HTERT RPE-1 (cell line): ENCODE results near the gene IFI27L1.

Experiments
- in situ Hi-C: fragments of 300-500 bp; cut with MboI; formaldehyde crosslinking; loops from 4 replicates; pipeline ENCODE4 v1.14.3; 2020; ENCODE audit warnings: low sequenced_read_pairs

IFI27L1 gene

GRCh38 chr14:94129758-94130414, 48.8 kb downstream of the IFI27L1 start:
- in situ Hi-C loops, result no loop called here

GRCh38 chr14:94132285-94132887, 51.3 kb downstream of the IFI27L1 start:
- in situ Hi-C loops, result no loop called here

GRCh38 chr14:94135476-94135875, 54.4 kb downstream of the IFI27L1 start:
- in situ Hi-C loops, result no loop called here

GRCh38 chr14:94136575-94137331, 55.6 kb downstream of the IFI27L1 start:
- in situ Hi-C loops, result no loop called here

GRCh38 chr14:94138251-94138650, 57.1 kb downstream of the IFI27L1 start:
- in situ Hi-C loops, result no loop called here

GRCh38 chr14:94139006-94139405, 57.9 kb downstream of the IFI27L1 start:
- in situ Hi-C loops, result no loop called here

GRCh38 chr14:94139421-94139820, 58.3 kb downstream of the IFI27L1 start:
- in situ Hi-C loops, result no loop called here

- in situ Hi-C loops, result no loop called here
These were observed 61.1 kb downstream of the IFI27L1 start for GRCh38 chr14:94142247-94142646.

- in situ Hi-C loops, result no loop called here
These were observed 61.7 kb downstream of the IFI27L1 start for GRCh38 chr14:94142836-94143235.

- in situ Hi-C loops, result no loop called here
These were observed 62.1 kb downstream of the IFI27L1 start for GRCh38 chr14:94143239-94143638.

GRCh38 chr14:94143711-94144110, 62.6 kb downstream of the IFI27L1 start:
- in situ Hi-C loops, result no loop called here

- in situ Hi-C loops, result no loop called here
These were observed 63.7 kb downstream of the IFI27L1 start for GRCh38 chr14:94144765-94145164.

GRCh38 chr14:94145902-94146527, 64.9 kb downstream of the IFI27L1 start:
- in situ Hi-C loops, result no loop called here
